Measurements from ENCODE around the gene SP7.
"Not testable (repeated sequence)": the region's sequence is repeated elsewhere in the genome, so short reads cannot be mapped to it uniquely, and the experiment has no call there.

DNA sequence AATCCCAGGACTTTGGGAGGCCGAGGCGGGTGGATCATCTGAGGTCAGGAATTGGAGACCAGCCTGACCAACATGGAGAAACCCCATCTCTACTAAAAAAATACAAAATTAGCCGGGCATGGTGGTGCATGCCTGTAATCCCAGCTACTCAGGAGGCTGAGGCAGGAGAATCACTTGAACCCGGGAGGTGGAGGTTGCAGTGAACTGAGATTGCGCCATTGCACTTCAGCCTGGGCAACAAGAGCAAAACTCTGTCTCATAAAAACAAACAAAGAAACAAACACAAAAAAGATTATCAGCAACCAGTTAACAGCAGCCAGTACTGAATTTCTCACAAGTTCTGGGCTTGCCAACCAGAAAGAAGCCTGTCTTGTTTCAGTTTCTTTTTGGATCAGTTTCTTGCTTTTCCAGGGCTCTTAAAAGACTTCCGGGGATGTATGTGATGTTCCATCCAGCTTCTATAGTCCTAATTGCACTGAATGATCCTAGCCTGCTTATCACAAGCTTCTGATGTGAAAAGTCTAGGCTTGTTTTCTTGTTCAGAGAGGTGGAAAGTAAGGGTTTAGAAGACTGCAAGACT, 37.5 kb upstream of the SP7 start:
- TF ChIP-seq RB1 (IDR thresholded peaks at IDR 0.05; ENCODE audit: borderline replicate concordance); CTCF (IDR thresholded peaks at IDR 0.05 in 2 of 3, conservative IDR thresholded peaks at IDR 0.05 in 1 of 3; ENCODE audit: control insufficient read depth in 2 of 3, extremely low read depth in 1 of 3, insufficient read depth in 1 of 3, low read depth in 3 of 3, low read length in 3 of 3); SIN3A (IDR thresholded peaks at IDR 0.05; ENCODE audit: low read depth, low read length); ZBED1 (IDR thresholded peaks at IDR 0.05; ENCODE audit: borderline replicate concordance); SMC3 (IDR thresholded peaks at IDR 0.05; ENCODE audit: borderline replicate concordance, low read length); MYC (IDR thresholded peaks at IDR 0.05; ENCODE audit: insufficient read depth, insufficient read length, insufficient replicate concordance, low read length, severe bottlenecking): not testable (repeated sequence)
- TF ChIP-seq, protein P1, sequence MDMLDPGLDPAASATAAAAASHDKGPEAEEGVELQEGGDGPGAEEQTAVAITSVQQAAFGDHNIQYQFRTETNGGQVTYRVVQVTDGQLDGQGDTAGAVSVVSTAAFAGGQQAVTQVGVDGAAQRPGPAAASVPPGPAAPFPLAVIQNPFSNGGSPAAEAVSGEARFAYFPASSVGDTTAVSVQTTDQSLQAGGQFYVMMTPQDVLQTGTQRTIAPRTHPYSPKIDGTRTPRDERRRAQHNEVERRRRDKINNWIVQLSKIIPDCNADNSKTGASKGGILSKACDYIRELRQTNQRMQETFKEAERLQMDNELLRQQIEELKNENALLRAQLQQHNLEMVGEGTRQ (IDR thresholded peaks at IDR 0.05; ENCODE audit: borderline replicate concordance, low read depth, low read length): not testable (repeated sequence)
